Stimulated activated CD8-positive, alpha-beta memory T cell treated with anti-CD3 and anti-CD28 coated beads, Interleukin-12 subunit alpha, Interleukin-12 subunit beta, amount 100 ng/mL, for 4 hours (primary cell): ENCODE data around the gene LAMA4.

Experiments
- DNase-seq: peaks from one replicate; pipeline ENCODE4 v3.0.0-alpha.2; 2020; ENCODE audit warnings: low read depth

The LAMA4 gene

DNA sequence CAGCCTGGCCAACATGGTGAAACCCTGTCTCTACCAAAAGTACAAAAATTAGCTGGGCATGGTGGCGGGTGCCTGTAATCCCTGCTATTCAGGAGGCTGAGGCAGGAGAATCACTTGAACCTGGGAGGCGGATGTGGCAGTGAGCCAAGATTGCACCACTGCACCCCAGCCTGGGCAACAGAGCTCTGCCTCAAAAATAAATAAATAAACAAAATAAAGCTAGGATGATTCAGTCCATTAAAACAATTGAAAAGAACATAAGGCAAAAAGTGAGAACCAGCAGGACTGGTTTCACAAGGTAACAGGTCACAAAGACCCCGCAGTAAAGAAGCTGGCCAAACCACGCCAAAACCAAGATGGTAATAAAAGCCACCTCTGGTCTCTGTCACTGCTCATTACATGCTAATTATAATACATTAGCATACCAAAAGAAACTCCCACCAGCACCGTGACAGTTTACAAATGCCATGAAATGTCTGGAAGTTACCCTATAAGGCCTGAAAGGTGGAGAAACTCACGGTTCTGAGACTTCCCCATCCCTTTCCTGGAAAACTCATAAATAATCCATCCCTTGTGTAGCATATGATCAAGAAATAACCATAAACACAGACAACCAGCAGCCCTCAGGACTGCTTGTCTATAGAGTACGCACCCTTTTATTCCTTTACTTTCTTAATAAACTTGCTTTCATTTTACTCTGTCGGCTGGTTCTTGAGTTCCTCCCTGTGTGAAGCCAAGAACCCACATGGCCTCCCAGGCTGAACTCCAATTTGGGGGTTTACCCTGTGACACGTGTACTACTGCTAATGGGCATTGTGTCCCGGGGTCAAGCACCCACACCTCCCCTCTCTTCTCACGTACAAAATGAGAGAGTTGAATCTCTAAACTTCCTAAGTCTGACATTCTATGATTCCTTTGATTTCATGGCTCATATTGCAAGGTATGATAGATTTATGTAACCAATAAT, 10.2 kb downstream of the LAMA4 start:
- no peak for DNase-seq

DNA sequence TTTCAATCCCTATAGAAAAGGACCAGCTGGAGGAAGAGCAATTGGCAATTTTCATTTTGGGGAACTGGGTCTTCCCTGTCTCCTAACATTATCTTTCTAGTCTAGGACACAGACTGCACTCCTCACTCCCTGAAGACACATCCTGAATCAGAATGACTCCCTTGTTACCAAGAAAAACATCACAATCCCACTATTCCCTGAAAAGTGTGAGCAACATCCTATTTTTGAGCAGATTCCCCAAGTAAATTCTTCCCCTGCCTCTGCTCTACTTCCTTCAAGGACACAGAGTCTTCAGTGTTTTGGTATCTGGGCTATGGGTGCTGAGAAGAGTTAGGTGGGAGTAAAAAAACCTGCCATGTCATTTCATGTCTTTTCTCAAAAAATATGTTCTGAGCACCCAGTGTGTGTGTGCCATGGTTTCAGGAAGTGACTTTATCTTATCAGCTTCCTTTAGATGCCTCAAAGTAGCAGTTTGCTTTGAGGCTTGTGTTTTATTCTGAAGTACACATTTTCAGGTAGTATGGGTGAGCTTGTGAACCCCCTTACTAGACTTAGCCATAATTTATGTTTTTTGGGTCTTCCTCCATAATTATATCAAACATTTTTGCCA, 12.4 kb downstream of the LAMA4 start:
- no peak for DNase-seq

DNA sequence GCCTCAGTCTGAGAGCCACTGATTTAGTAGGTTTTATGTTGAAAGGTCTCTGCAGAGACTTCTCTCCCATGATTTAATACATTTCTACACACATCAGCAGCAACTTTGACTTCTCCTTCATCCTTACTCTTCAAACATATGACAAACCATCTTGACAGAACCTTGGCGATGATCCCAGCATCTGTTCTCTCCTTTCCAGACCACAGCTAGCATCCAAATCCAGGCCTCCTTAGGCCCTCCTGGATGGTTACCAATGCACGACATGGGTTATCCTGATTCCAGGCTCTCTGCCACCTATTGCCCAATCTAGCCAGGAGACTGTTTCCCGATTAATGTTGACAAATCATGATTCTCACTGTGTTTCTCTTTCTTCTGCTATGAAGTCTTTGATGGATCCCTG, 16.8 kb downstream of the LAMA4 start:
- no peak for DNase-seq

GRCh38 chr6:112237066-112237465, 17.3 kb downstream of the LAMA4 start:
- no peak for DNase-seq

- DNase-seq = no peak
Observed at GRCh38 chr6:112235956-112236355, 18.4 kb downstream of the LAMA4 start.

DNA sequence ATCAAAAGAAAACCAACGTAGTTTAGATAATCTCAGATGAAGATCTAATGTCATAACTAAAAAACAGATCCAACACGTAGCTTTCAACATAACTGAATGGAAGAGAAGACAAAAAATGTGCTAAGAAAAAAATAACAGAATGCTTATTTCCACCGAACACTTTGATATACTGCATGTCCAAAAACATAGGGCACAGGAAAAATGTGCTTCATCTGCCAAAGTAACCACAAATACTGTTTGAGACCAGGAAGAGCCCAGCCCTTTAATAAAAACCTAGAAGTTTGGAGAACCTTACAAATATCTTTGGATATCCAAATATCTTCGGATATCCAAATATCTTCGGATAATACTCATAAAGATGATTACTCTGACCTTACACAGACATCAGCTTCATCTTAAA, 19.8 kb downstream of the LAMA4 start:
- no peak for DNase-seq

DNA sequence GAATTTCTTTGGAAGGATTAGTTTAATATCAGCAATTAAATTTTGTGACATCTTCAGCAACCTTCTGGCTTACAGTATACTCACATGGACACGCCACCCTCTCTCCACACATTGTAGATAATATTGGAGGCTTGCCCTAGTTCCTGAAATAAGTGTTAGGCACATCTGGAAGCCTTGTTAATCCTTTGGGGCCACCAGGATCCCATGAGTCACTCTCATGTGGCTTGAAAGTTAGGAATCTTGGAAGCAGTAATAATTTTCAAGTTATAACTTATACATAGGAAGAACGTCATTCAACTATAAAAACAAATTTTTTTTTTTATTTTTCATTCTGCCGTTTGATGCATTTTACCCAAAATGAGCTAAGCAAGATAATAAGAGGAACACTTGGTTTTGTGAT, 20.5 kb downstream of the LAMA4 start:
- no peak for DNase-seq

GRCh38 chr6:112232845-112233256, 21.5 kb downstream of the LAMA4 start:
- no peak for DNase-seq

DNA sequence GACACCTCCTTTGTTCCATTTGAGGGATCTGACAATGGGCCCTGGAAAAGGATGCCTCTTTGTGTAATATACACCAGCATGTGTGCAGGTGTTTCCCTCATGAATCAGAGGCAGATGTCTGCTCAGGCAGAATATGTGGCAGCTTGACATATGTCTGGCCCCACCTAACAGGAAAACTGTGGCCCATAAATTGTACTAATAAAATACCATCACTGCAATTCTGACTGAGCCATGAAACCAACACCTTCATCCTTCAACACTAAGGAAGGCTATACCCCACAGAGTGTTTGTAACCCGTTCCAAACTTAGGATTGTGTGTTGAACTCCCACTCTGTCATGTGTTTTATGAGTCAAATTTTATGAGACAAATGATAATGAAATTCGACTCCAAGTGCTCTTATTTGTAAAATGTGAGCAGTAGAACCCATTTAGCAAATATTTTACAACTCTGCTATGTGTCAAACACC, 22.7 kb downstream of the LAMA4 start:
- no peak for DNase-seq

DNA sequence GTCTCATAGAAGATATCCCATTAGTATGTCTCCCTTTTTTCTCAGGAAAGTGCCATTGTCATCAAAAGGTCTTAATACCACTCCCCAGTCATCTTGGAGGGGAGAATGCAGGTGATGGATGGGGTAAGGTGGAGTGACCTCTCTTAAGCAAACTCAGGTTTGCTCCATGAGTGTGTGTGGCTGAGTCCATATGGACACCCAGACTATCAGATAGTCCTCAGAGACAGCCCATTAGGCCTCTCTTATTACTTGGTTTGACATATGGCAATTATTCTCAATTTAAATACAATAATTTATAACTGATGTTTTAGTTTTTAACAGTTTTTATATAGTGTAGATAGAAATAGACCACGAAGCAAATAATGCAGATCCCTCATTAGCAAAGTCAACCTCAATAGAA, 23.2 kb downstream of the LAMA4 start:
- DNase-seq = no peak

- no peak for DNase-seq
Observed at GRCh38 chr6:112228480-112229332, 25.7 kb downstream of the LAMA4 start.

DNA sequence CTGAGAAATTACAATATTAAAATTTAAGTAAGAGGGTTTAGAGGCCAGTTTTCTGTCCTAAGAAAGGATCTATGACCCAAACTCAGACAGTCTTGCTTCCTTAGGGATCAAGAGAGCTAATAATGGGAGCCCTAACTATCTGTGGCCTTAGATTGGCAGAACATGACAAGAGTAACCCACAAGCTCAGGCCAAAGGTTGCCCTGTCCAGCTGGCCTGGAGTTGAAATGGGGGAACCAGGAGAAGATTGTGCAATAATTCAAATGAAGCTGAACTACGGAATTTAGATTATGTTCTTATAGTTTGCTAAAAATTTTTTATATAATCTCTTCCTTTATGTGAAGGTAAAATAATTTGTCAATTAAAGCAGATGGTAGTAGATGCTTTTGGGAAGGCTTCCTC, 26.4 kb downstream of the LAMA4 start:
- no peak for DNase-seq

GRCh38 chr6:112227411-112227810, 27.0 kb downstream of the LAMA4 start:
- no peak for DNase-seq

- DNase-seq = no peak
Observed at GRCh38 chr6:112225691-112226090, 28.7 kb downstream of the LAMA4 start.

- no peak for DNase-seq
Observed at GRCh38 chr6:112224088-112224487, 30.3 kb downstream of the LAMA4 start.

GRCh38 chr6:112223070-112223861, 31.1 kb downstream of the LAMA4 start:
- DNase-seq = no peak

DNA sequence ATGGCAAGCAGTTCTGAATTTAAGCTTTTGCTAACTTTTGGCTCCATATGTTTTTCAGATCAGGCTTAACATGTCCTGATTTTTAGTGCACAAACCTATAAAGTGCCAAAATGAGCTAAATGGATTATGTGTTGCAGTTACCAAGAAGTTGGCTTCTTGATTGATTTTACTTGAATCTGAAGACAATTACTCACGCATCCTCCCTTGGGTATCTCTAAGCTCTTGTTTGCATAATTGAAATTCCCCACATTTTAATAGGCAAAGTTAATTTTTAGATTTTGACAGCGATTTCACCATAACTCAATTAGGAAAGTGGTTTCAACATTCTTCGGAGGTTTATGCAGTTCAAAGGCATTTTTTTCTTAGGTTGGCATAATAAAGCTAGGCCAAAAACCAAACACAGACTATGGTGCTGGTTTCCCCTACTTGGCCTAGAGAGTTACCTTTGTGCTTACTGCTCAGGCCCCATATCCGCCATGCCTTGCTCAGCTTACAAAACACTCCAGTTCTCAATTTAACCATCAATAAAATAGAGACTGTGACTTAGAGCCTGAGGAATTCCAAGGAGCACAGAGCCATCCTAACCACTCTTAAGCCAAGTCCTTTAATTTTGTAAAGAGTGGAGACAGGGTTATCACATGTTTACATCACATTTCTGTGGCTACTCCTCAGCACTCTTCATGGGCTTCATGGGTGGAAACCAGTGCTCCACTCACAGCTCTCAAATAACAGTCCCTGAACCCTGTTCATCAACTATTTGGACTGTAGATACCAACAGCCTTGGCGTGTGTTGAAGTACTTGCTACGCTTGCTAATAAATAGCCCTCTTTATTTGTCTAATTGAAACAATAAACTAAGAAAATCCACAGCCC, 32.1 kb downstream of the LAMA4 start:
- no peak for DNase-seq

DNA sequence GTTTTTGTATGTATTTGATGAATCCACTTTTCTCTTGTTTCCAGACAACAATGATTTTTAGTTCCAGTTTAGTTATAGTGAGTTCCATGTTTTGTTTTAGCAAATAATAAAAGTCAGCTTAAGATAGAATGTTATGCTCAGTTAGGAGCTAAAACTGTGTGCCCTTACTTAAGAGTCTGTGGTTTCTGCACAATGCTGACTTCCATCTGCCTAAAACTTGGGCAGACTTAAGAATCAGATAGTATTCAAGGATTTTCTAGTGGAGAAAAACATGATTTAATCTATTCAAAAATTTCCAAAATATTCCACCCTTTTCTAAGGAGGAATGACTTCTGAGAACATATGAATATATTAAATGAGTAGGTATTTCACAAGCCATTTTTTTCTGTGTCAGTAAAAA, 32.8 kb downstream of the LAMA4 start:
- no peak for DNase-seq

GRCh38 chr6:112218563-112218962, 35.8 kb downstream of the LAMA4 start:
- no peak for DNase-seq

GRCh38 chr6:112216662-112217551, 37.5 kb downstream of the LAMA4 start:
- no peak for DNase-seq
